Esophagus muscularis mucosa (tissue), 3 donors: ENCODE data around the gene ZIC4.

Source experiments
- POLR2A ChIP-seq: fragments of 450-650 bp; IDR thresholded peaks from one replicate; pipeline ENCODE4 v1.6.1; 2017; ENCODE audit warnings: antibody characterized with exemption, moderate library complexity, mild to moderate bottlenecking, low read depth
- TF ChIP-seq, protein P1 (sequence below), 3 experiments: fragments of 200-600 bp in 2 of 3; fragments of 450-650 bp in 1 of 3; sonication (generic) in 2 of 3; IDR thresholded peaks; one replicate each; pipeline ENCODE4 v1.5.1; 2017 to 2019; ENCODE audit warnings: antibody characterized with exemption in 3 of 3, mild to moderate bottlenecking in 2 of 3, moderate library complexity in 1 of 3

DNA sequence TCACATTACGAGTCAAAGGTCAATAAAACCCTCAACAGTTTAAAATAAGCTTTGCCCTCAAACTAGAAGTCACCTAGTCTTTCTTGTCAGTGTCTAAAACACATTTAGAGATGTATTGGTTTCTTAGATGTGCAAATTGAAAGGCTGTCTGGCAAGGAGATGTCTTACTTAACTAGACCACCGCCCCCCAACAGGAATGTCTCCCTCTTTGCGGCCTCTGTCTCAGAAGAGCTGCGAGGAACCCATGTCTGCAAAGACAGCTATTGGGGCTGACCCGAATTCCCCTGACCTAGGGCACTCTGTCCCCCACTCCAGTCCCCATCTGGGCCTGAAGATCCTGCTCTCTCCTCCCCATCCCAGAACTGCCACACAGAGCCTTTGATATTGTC is 46.3 kb downstream of the ZIC4 start:
- TF ChIP-seq, protein P1, sequence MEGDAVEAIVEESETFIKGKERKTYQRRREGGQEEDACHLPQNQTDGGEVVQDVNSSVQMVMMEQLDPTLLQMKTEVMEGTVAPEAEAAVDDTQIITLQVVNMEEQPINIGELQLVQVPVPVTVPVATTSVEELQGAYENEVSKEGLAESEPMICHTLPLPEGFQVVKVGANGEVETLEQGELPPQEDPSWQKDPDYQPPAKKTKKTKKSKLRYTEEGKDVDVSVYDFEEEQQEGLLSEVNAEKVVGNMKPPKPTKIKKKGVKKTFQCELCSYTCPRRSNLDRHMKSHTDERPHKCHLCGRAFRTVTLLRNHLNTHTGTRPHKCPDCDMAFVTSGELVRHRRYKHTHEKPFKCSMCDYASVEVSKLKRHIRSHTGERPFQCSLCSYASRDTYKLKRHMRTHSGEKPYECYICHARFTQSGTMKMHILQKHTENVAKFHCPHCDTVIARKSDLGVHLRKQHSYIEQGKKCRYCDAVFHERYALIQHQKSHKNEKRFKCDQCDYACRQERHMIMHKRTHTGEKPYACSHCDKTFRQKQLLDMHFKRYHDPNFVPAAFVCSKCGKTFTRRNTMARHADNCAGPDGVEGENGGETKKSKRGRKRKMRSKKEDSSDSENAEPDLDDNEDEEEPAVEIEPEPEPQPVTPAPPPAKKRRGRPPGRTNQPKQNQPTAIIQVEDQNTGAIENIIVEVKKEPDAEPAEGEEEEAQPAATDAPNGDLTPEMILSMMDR (IDR thresholded peaks at IDR 0.05): no peak
- no peak for TF ChIP-seq POLR2A
